GM10266 (cell line): ENCODE measurements around the gene C10orf120.

Experiments
- DNase-seq: peaks from one replicate; pipeline ENCODE4 v3.0.0; 2012; ENCODE audit errors: extremely low spot score
- TF ChIP-seq, protein P1 (sequence below): IDR thresholded peaks from 2 replicates; pipeline ENCODE4 v1.5.1; 2012; ENCODE audit warnings: mild to moderate bottlenecking, low read depth; ENCODE audit not compliant: control insufficient read depth, insufficient read depth; ENCODE audit errors: missing control alignments

Gene C10orf120

GRCh38 chr10:122657255-122657654 is 42.4 kb downstream of the C10orf120 start:
- TF ChIP-seq, protein P1, sequence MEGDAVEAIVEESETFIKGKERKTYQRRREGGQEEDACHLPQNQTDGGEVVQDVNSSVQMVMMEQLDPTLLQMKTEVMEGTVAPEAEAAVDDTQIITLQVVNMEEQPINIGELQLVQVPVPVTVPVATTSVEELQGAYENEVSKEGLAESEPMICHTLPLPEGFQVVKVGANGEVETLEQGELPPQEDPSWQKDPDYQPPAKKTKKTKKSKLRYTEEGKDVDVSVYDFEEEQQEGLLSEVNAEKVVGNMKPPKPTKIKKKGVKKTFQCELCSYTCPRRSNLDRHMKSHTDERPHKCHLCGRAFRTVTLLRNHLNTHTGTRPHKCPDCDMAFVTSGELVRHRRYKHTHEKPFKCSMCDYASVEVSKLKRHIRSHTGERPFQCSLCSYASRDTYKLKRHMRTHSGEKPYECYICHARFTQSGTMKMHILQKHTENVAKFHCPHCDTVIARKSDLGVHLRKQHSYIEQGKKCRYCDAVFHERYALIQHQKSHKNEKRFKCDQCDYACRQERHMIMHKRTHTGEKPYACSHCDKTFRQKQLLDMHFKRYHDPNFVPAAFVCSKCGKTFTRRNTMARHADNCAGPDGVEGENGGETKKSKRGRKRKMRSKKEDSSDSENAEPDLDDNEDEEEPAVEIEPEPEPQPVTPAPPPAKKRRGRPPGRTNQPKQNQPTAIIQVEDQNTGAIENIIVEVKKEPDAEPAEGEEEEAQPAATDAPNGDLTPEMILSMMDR = no peak

GRCh38 chr10:122656741-122657140 is 42.9 kb downstream of the C10orf120 start:
- TF ChIP-seq, protein P1 = no peak
- no peak for DNase-seq

More at GRCh38 chr10:122657255-122657654, 42.4 kb downstream of the C10orf120 start:
- DNase-seq = no peak

GRCh38 chr10:122656308-122656705 is 43.3 kb downstream of the C10orf120 start:
- DNase-seq = no peak
- TF ChIP-seq, protein P1 = no peak

- TF ChIP-seq, protein P1 = no peak
- no peak for DNase-seq
Observed at GRCh38 chr10:122655524-122656307, 43.9 kb downstream of the C10orf120 start.

- TF ChIP-seq, protein P1 = no peak
- no peak for DNase-seq
Observed at GRCh38 chr10:122650331-122650730, 49.3 kb downstream of the C10orf120 start.

- TF ChIP-seq, protein P1 = no peak
Observed at GRCh38 chr10:122649903-122650302, 49.7 kb downstream of the C10orf120 start.

More at GRCh38 chr10:122649903-122650302, 49.7 kb downstream of the C10orf120 start:
- DNase-seq = no peak
